SIG-M5 treated with dmso at 0.1 percent for 504 hours (cell line): Measurements from ENCODE around the gene CAPN5.
A peak's percentile ranks its signal among the peaks of the same experiment; 100 is the strongest.
"Not testable (repeated sequence)": the region's sequence is repeated elsewhere in the genome, so short reads cannot be mapped to it uniquely, and the experiment has no call there.

Source experiments
- DNase-seq: peaks from one replicate; lab custom pipeline; 2025; ENCODE audit not compliant: unreplicated experiment; lab: John Stamatoyannopoulos, UW

The CAPN5 gene

DNA sequence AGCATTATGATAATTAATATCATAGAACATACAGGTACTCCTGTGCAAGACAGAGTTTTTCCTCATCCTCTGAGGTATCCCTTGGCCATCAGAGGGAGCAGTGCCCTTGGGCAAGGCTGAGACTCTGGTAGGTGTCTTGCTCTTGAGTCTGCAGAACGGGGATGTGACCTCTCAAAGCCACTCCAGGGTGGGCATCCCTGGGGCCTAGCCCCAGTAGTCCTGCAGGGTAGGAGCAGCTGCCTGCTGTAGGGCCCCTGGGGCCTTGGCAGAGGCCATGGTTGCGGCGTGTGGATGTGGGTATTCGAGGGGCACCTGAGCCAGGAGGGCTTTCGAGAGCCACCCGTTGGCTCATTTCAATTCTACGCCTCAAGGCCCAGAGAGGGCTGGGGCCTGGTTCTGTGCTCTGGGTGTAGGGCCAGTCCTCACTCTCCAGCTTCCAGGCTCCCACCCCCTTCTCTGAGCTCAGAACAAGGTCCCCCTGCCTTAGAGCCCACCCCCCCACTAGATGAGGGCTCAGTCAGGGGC, 28.1 kb downstream of the CAPN5 start:
- no peak for DNase-seq

DNA sequence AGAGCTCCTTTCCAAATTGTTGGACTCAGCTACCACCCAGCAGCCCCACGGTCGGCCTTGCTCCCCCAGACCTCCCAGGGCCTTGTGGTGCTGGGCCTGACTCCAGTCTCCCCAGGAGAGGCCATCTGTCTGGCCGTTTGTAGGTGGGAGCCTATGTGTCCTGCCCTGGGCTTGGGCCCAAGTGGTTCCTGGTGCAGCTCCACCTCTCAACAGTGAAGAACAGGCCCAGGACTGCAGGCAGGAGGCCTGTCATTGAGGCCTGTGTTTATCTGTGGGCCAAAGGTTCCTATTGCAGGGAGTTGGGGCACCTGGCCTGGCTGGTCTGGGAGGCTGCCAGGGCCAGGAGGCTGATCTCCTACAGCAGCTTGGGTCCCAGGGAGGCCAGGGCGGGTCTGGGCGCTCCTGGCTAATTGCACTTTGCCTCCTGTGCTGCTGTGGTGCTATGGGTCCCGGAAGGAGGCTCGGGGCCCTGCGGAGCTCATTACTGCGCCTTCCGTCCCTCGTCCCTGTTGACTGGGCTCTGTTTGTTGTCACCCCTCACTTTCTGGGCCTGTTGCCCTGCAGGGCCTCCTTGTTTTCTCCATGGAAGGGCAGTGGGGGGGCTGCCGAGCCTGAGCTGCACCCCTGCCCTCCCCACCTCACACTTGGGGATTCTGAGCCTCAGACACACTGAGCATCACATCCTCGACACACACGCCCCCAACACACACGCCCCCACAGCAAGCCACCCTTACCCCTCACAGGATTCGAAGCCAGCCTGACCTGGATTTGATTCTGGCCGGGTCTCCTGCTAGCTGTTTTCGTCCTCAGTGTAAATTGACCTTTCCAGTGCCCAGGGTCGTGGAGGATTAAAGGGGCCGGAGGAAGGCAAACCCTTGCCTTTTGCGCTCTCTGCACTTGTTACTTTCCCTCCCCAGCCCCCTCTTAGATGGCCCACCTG, 29.1 kb downstream of the CAPN5 start:
- no peak for DNase-seq

GRCh38 chr11:77096591-77097019, 29.8 kb downstream of the CAPN5 start:
- no peak for DNase-seq

- DNase-seq, result not testable (repeated sequence)
These were observed 30.4 kb downstream of the CAPN5 start for GRCh38 chr11:77097180-77097579.

DNA sequence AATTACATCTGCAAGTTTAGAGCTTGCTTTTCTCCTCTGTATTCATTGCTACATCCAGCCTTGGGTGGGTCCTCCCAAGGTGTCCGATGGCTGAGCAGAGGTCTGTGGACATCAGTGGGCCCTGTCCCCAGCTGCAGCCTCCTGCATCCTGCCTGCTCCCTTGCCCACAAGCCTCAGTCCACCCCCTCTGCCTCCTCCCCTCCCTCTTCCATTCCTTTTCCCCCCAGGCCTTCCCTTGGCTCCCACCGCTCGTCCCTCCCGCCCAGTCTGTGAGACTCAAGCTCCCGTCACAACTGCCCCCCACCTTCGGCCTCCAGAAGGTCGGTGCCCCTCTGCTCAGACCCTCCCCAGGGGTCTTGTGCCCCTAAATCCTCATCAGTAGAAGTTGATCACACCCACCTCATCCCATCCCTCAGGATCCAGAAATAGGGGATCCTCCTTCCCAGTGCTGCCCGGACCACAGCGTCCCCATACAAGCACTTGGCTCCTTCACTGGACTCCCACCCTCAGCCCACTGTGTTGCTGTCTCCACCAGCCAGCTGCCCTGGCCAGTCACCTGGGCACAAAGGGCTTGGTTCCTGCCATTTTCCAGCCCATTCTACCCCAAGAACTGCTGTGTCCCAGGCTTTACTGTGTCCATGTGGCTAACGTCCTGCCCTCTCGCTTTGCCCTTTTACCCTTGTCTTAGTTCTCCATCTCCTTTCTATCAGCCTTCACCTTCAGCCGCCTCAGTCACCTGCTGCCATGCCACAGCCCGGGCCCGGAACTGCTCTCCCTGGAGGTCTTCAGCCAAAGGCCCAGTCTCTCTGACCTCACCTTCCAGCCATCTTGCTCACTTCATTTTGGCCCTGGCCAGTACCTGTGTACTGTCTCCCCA, 33.6 kb downstream of the CAPN5 start:
- no peak for DNase-seq

DNA sequence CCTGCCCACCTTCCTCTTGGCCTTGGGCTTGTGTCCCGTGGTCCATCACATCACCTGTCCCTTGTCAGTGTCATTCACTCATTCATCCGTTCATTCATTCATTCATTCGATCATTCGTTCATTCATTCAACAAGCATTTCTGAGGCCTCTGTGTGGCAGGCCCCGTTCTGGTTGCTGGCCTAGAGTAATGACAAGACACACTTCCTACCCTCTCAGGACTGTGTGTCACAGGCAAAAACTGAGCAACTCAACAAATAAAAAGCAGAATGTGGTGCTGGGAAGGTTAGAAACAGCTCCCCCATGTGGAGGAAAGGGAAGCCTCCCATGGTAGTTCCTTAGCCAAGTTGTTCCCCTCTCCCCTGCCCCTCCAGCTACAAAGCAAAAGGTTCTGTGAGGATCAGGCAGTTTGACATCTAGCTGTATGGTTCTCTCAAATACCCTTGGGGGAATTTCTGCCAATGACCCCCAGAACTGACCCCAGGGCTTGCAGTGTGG, 34.3 kb downstream of the CAPN5 start:
- peak; percentile 65 for DNase-seq

DNA sequence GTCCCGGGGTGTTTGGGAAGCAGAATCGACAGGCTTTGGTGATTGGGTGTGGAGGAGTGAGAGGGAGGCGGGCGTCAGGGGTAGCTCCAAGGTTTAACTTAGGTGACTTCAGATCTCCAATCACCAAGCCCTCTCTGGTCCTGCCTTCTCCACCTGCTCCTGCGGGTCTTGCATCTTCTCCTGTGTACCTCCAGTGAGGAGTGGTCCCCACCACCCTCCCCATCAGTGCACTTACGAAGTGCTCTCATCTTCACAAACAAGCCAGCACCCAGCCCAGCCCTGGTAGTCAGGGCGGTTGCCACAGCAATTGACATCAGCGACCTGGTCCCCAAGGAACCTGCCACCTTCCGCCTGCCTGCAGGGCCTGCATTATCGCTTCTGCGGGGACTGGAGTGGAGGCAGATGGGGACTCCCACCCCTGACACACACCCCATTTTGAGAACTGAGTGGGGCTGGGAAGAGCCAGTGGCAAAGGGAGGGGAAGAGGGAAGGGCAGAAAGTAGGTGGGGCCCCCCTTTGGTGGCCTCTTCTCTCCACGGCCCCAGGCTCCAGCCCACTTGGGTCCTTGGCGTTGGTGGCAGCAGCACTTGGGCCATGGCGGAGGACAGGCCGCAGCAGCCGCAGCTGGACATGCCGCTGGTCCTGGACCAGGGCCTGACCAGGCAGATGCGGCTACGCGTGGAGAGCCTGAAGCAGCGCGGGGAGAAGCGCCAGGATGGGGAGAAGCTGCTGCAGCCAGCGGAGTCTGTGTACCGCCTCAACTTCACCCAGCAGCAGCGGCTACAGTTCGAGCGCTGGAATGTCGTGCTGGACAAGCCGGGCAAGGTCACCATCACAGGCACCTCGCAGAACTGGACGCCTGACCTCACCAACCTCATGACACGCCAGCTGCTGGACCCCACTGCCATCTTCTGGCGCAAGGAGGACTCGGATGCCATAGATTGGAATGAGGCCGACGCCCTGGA, 35.8 kb downstream of the CAPN5 start, which contains the start of gene OMP:
TSS of gene OMP (plus strand) at position 595 of the 965 bp plus-strand sequence. CDS start at position 595, 0 bp downstream.
- DNase-seq, result no peak

GRCh38 chr11:77103319-77103718, 36.5 kb downstream of the CAPN5 start:
- no peak for DNase-seq

GRCh38 chr11:77104727-77105126, 38.0 kb downstream of the CAPN5 start:
- no peak for DNase-seq

DNA sequence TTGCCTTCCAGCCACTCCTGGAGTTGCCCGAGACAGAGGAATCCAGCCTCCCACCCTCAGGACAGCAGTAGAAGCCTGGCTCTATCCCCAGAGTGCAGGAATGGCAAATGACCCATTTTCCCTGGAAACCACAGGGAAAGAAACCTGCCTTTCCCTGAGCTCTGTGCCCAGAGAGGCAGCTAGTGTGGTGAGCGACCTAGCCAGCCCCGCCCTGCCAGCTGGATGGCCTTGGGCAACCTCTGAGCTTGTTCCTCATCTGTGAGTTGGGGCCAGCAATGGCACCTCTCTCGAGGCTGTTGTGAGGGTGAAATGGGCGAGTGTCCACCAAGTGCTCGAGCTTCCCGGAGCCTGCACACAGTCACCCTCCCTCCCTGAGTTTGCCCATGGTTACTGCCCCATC, 39.5 kb downstream of the CAPN5 start:
- no peak for DNase-seq

- DNase-seq, result no peak
These were observed 40.0 kb downstream of the CAPN5 start for GRCh38 chr11:77106759-77107158.

DNA sequence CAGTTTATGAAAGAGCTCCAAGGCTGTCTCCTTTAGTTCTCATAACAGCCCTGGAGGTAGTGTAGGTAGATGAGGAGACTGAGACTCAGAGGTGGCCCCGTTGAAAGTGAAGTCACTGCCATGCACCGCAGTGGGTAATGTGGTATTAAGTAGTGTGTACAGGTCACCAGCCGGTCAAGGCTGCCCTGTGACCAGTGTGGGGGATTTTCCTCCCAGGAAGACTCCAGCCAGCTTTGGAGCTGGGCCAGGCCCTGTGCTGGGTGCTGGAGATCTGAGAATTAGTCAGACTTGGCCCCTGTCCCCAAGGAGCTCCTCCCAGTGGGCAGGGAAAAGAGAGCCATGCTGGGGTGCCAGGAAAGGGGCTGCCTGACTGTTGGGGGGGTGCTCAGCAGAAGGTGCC, 41.2 kb downstream of the CAPN5 start:
- DNase-seq, result no peak

DNA sequence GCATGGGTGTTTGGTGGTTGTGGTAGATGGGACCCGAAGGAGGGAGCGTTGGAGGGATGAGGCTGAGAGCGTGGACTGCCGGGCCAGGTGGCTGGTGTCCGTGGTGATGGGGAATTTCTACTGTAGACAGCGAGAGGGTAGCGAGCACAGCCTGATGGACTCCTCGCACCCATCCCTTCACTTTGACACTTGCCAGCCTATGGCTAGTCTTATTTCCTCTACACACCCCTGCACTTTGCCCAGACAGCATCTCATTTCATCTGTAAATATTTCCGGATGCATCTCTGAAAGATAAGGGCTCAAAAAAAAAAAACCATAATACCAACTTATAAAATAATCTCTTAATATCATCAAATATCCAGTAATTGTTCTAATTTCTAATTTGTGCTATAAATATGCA, 41.7 kb downstream of the CAPN5 start:
- DNase-seq, result no peak

GRCh38 chr11:77109236-77110019, 42.7 kb downstream of the CAPN5 start:
- no peak for DNase-seq

- DNase-seq, result no peak
These were observed 44.1 kb downstream of the CAPN5 start for GRCh38 chr11:77110836-77111235.

DNA sequence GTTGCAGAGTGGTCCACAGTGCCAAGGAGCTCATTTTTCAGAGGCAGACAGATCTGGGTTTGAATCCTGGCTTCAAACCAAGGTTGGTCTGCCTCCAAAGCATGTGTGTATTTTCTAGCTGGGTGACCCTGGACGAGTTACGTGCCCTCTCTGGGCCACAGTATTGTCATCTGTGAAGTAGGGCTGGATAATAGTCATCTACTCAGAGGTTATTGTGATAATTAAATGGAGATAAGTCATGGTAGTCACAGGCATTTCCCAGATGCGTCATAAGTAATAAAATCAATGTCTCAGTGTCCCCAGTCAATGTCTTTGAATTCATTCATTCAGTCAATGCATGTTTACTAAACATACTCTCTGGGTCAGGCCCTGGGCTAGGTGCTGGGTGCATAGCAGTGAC, 44.5 kb downstream of the CAPN5 start:
- no peak for DNase-seq

GRCh38 chr11:77111946-77112345, 45.2 kb downstream of the CAPN5 start:
- no peak for DNase-seq

DNA sequence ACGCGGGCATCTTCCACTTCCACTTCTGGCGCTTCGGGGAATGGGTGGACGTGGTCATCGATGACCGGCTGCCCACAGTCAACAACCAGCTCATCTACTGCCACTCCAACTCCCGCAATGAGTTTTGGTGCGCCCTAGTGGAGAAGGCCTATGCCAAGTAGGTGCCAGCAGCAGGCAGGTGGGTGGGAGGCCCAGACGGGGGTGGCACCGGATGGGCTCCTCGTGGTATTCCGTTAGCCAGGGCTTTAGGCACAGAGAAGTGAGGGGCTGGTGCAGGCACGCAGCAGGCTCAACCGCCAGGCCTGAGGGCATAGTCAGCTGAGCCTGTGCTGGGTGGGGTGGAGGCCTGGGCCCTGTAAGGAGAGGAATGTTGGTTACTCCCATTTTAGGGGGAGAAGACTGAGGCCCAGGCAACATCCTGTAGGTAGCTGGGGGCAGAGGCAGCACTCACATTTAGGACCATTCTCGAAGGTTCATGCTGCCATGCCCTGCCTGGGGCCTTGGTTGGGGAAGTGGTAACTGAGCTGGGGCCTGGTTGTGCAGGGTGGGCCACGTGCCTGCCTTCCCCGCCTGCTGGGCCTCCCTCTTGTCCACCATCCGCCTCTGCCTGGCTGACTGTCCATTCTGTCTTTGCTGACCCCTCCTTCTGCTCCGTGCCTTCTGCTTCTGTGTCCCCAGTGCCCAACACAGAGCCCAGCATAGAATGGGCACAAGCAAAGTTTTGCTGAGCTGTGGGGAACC, 46.0 kb downstream of the CAPN5 start:
- DNase-seq, result no peak
